Measurements from ENCODE around the gene TMEM132E.

The TMEM132E gene

DNA sequence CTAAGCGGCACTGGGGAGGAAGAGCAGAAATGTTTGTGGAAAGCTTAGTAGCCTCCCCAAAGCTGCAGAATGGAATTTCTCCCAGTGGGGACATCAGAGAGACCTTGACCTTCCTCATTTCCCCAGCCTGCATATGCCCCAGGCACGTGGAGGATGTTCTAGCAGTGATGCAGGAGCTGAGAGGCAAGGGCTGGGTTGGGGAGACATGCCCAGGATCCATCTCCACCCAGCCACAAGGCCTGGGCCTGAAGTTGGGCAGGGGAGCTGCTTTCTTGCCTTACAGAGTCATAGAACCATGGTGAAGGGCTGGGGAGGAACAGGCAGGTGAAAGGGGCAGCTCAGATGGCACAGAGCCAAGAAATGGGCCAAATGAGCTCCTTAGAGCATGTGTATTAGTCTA is 104.0 kb downstream of the TMEM132E start:
- intact Hi-C loops (cut with DNase I; ENCODE audit: low total_unique reads) = no loop called here
- TF ChIP-seq, protein P1, sequence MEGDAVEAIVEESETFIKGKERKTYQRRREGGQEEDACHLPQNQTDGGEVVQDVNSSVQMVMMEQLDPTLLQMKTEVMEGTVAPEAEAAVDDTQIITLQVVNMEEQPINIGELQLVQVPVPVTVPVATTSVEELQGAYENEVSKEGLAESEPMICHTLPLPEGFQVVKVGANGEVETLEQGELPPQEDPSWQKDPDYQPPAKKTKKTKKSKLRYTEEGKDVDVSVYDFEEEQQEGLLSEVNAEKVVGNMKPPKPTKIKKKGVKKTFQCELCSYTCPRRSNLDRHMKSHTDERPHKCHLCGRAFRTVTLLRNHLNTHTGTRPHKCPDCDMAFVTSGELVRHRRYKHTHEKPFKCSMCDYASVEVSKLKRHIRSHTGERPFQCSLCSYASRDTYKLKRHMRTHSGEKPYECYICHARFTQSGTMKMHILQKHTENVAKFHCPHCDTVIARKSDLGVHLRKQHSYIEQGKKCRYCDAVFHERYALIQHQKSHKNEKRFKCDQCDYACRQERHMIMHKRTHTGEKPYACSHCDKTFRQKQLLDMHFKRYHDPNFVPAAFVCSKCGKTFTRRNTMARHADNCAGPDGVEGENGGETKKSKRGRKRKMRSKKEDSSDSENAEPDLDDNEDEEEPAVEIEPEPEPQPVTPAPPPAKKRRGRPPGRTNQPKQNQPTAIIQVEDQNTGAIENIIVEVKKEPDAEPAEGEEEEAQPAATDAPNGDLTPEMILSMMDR (IDR thresholded peaks at IDR 0.05) = no peak
- no peak overlapping the region for H3K27ac ChIP-seq
- H3K4me1 ChIP-seq = no peaks in the 10 kb centered on the region
- no peak overlapping the region for H3K4me3 ChIP-seq
- H3K9me3 ChIP-seq = no peaks in the 10 kb centered on the region
- H3K36me3 ChIP-seq = no peaks in the 10 kb centered on the region
- H3K27me3 ChIP-seq = no peaks in the 10 kb centered on the region
- no peak for DNase-seq
